Testis (tissue), 2 donors: ENCODE results near the gene LCN10.

ENCODE experiments used
- POLR2A ChIP-seq: fragments of 450-650 bp; IDR thresholded peaks from one replicate; pipeline ENCODE4 v1.6.1; 2017; ENCODE audit warnings: antibody characterized with exemption, mild to moderate bottlenecking, moderate library complexity
- TF ChIP-seq, protein P1 (sequence below), 3 experiments: fragments of 450-650 bp in 2 of 3; fragments of 200-600 bp in 1 of 3; sonication (generic) in 1 of 3; IDR thresholded peaks; one replicate each; pipeline ENCODE4 v1.5.1; 2016 to 2019; ENCODE audit warnings: antibody characterized with exemption in 3 of 3, mild to moderate bottlenecking in 2 of 3, moderate library complexity in 1 of 3

DNA sequence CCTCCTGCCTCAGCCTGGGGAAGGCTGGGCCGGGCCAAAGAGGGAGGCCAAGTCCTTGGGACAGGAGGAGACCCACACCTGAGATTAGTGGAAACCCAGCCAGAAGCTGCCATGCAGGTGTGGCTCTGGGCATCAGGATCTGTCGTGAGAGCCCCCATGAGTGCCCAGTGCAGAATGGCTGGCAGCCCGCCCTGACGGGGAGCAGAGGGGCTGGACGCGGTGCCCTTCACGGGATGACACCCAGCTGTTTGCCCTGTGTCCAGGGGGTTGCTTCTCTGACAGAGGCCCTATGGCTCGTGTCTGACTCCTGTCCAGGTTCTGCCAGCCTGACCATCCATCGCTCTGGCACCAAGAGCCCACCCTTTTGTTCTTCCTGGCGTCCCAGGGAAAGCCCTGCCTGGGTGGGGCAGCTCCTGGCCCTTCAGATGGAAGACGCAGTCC is 21.8 kb downstream of the LCN10 start:
- no peak for TF ChIP-seq POLR2A
- TF ChIP-seq, protein P1, sequence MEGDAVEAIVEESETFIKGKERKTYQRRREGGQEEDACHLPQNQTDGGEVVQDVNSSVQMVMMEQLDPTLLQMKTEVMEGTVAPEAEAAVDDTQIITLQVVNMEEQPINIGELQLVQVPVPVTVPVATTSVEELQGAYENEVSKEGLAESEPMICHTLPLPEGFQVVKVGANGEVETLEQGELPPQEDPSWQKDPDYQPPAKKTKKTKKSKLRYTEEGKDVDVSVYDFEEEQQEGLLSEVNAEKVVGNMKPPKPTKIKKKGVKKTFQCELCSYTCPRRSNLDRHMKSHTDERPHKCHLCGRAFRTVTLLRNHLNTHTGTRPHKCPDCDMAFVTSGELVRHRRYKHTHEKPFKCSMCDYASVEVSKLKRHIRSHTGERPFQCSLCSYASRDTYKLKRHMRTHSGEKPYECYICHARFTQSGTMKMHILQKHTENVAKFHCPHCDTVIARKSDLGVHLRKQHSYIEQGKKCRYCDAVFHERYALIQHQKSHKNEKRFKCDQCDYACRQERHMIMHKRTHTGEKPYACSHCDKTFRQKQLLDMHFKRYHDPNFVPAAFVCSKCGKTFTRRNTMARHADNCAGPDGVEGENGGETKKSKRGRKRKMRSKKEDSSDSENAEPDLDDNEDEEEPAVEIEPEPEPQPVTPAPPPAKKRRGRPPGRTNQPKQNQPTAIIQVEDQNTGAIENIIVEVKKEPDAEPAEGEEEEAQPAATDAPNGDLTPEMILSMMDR (IDR thresholded peaks at IDR 0.05), result no peak
